H54 (cell line): Measurements from ENCODE around the gene TBCK.
"Not testable (repeated sequence)": the region's sequence is repeated elsewhere in the genome, so short reads cannot be mapped to it uniquely, and the experiment has no call there.

Experiments
- DNase-seq: peaks from one replicate; pipeline ENCODE4 v3.0.0; 2011; ENCODE audit warnings: low spot score, mixed read lengths; ENCODE audit not compliant: insufficient read length
- FAIRE-seq: peaks from 3 replicates; lab custom pipeline; 2011; peaks lifted over from hg19 to GRCh38; lab: Jason Lieb, UNC
- POLR2A ChIP-seq: IDR thresholded peaks from 2 replicates; pipeline ENCODE4 v1.6.1; 2011; ENCODE audit warnings: low read depth, mild to moderate bottlenecking, low read length

The TBCK gene

GRCh38 chr4:106255195-106255594 is 60.8 kb downstream of the TBCK start:
- no peak for TF ChIP-seq POLR2A
- no peak for DNase-seq
- FAIRE-seq, result no peak

GRCh38 chr4:106253364-106254129 is 62.5 kb downstream of the TBCK start:
- FAIRE-seq (no peak), DNase-seq (no peak)
- TF ChIP-seq POLR2A, result no peak

- no peak for TF ChIP-seq POLR2A
- DNase-seq, result no peak
- FAIRE-seq, result no peak
Measured at GRCh38 chr4:106247600-106247999, 68.4 kb downstream of the TBCK start.

- FAIRE-seq (no peak), DNase-seq (no peak)
- no peak for TF ChIP-seq POLR2A
Measured at GRCh38 chr4:106246441-106246840, 69.6 kb downstream of the TBCK start.

GRCh38 chr4:106245176-106245575 is 70.8 kb downstream of the TBCK start:
- no peak for DNase-seq
- no peak for TF ChIP-seq POLR2A
- FAIRE-seq, result no peak

GRCh38 chr4:106240699-106241098 is 75.3 kb downstream of the TBCK start:
- DNase-seq (no peak), FAIRE-seq (no peak)
- no peak for TF ChIP-seq POLR2A

- no peak for TF ChIP-seq POLR2A
- DNase-seq (peak; percentile 0), FAIRE-seq (peak; percentile 75)
Measured at GRCh38 chr4:106238820-106239420, 77.1 kb downstream of the TBCK start.

GRCh38 chr4:106231931-106232330 is 84.1 kb downstream of the TBCK start:
- no peak for TF ChIP-seq POLR2A
- FAIRE-seq (no peak), DNase-seq (no peak)

GRCh38 chr4:106222548-106222947 is 93.5 kb downstream of the TBCK start:
- no peak for FAIRE-seq
- no peak for DNase-seq
- no peak for TF ChIP-seq POLR2A

- not testable (repeated sequence) for FAIRE-seq, DNase-seq
Measured at GRCh38 chr4:106213291-106213690, 102.7 kb downstream of the TBCK start.

GRCh38 chr4:106210021-106210420 is 106.0 kb downstream of the TBCK start:
- TF ChIP-seq POLR2A, result no peak
- DNase-seq, result no peak
- no peak for FAIRE-seq

GRCh38 chr4:106208481-106209460 is 107.2 kb downstream of the TBCK start:
- FAIRE-seq, result no peak
- DNase-seq, result no peak
- no peak for TF ChIP-seq POLR2A

GRCh38 chr4:106201373-106201772 is 114.6 kb downstream of the TBCK start:
- FAIRE-seq (no peak), DNase-seq (no peak)
- TF ChIP-seq POLR2A, result no peak

- no peak for TF ChIP-seq POLR2A
- no peak for FAIRE-seq
Measured at GRCh38 chr4:106195435-106195950, 120.5 kb downstream of the TBCK start.

More at GRCh38 chr4:106195435-106195950, 120.5 kb downstream of the TBCK start:
- DNase-seq, result no peak
